ENCODE results near the gene ZNF212. TPM values are rescaled to one million over a fixed set of nuclear protein-coding genes. Genes with fewer than 3 reads are reported as not detected.
A peak's percentile ranks its signal among the peaks of the same experiment; 100 is the strongest.

The ZNF212 gene
- total RNA-seq, 1 donor from 2014 or later: 8.8 TPM

- H3K4me1 ChIP-seq: no peaks in the 10 kb centered on the region
- H3K36me3 ChIP-seq: peaks cover 0 to 12% of the 10 kb centered on the region in 2 donors
- H3K9me3 ChIP-seq: no peaks in the 10 kb centered on the region
- peak in 1 of 2 donors; percentile 79 for DNase-seq (ENCODE audit: extremely low spot score in 2 of 2)
- intact Hi-C loops (cut with DNase I): no loop called here
- no peaks in the 10 kb centered on the region for H3K27me3 ChIP-seq
- TF ChIP-seq POLR2AphosphoS5 (IDR thresholded peaks at IDR 0.05; ENCODE audit: insufficient read depth in 1 of 2, low read depth in 1 of 2) (no peak), POLR2A (IDR thresholded peaks at IDR 0.05) (no peak)
- H3K27ac ChIP-seq: no peak overlapping the region
- H3K4me3 ChIP-seq: no peak overlapping the region
Observed at GRCh38 chr7:149296368-149296767, 56.9 kb downstream of the ZNF212 start.

- peaks cover 0 to 12% of the 10 kb centered on the region in 2 donors for H3K36me3 ChIP-seq
- intact Hi-C loops (cut with DNase I): no loop called here
- no peaks in the 10 kb centered on the region for H3K4me1 ChIP-seq
- DNase-seq (ENCODE audit: extremely low spot score in 2 of 2): no peak
- H3K27me3 ChIP-seq: no peaks in the 10 kb centered on the region
- no peaks in the 10 kb centered on the region for H3K9me3 ChIP-seq
- H3K27ac ChIP-seq: no peak overlapping the region
- H3K4me3 ChIP-seq: no peak overlapping the region
- no peak for TF ChIP-seq POLR2AphosphoS5 (IDR thresholded peaks at IDR 0.05; ENCODE audit: insufficient read depth in 1 of 2, low read depth in 1 of 2)
- no peak for TF ChIP-seq CTCF (IDR thresholded peaks at IDR 0.05)
- TF ChIP-seq POLR2A (IDR thresholded peaks at IDR 0.05): no peak
Observed at GRCh38 chr7:149297034-149297755, 57.7 kb downstream of the ZNF212 start.

GRCh38 chr7:149300620-149301285 lies 61.3 kb downstream of the ZNF212 start:
- no peak for TF ChIP-seq POLR2A (IDR thresholded peaks at IDR 0.05)
- no peak for TF ChIP-seq POLR2AphosphoS5 (IDR thresholded peaks at IDR 0.05; ENCODE audit: insufficient read depth in 1 of 2, low read depth in 1 of 2)
- no peak for TF ChIP-seq CTCF (IDR thresholded peaks at IDR 0.05)
- H3K27ac ChIP-seq: no peak overlapping the region
- H3K9me3 ChIP-seq: no peaks in the 10 kb centered on the region
- no peak overlapping the region for H3K4me3 ChIP-seq
- H3K4me1 ChIP-seq: no peaks in the 10 kb centered on the region
- peak; percentile 11 to 25 for DNase-seq (ENCODE audit: extremely low spot score in 2 of 2)
- H3K36me3 ChIP-seq: no peaks in the 10 kb centered on the region
- intact Hi-C loops (cut with DNase I): no loop called here
- H3K27me3 ChIP-seq: no peaks in the 10 kb centered on the region

- Histone ChIP-seq H3K27me3 (no peaks in the 10 kb centered on the region), H3K4me1 (no peaks in the 10 kb centered on the region), H3K27ac (no peak overlapping the region), H3K36me3 (no peaks in the 10 kb centered on the region), H3K9me3 (no peaks in the 10 kb centered on the region), H3K4me3 (no peak overlapping the region)
- intact Hi-C loops (cut with DNase I): no loop called here
- peak in 1 of 2 donors; percentile 67 for DNase-seq (ENCODE audit: extremely low spot score in 2 of 2)
- TF ChIP-seq POLR2AphosphoS5 (IDR thresholded peaks at IDR 0.05; ENCODE audit: insufficient read depth in 1 of 2, low read depth in 1 of 2) (no peak), POLR2A (IDR thresholded peaks at IDR 0.05) (no peak), CTCF (IDR thresholded peaks at IDR 0.05) (no peak)
Observed at GRCh38 chr7:149302222-149302621, 62.8 kb downstream of the ZNF212 start.

GRCh38 chr7:149302865-149303264 lies 63.4 kb downstream of the ZNF212 start:
- intact Hi-C loops (cut with DNase I): no loop called here
- no peaks in the 10 kb centered on the region for H3K27me3 ChIP-seq
- no peak overlapping the region for H3K27ac ChIP-seq
- H3K36me3 ChIP-seq: no peaks in the 10 kb centered on the region
- H3K4me1 ChIP-seq: no peaks in the 10 kb centered on the region
- TF ChIP-seq POLR2A (IDR thresholded peaks at IDR 0.05) (no peak), CTCF (IDR thresholded peaks at IDR 0.05) (no peak), POLR2AphosphoS5 (IDR thresholded peaks at IDR 0.05; ENCODE audit: insufficient read depth in 1 of 2, low read depth in 1 of 2) (no peak)
- no peaks in the 10 kb centered on the region for H3K9me3 ChIP-seq
- no peak overlapping the region for H3K4me3 ChIP-seq
- DNase-seq (ENCODE audit: extremely low spot score in 2 of 2): no peak
